Stimulated activated CD8-positive, alpha-beta memory T cell treated with anti-CD3 and anti-CD28 coated beads, Interleukin-7, amount 100 ng/mL, for 48 hours (primary cell): ENCODE results near the gene SLC9A7.
"Not testable (repeated sequence)": the region's sequence is repeated elsewhere in the genome, so short reads cannot be mapped to it uniquely, and the experiment has no call there.

Experiments used
- DNase-seq, 2 donors: peaks; one replicate each; pipeline ENCODE4 v3.0.0-alpha.2; 2020; ENCODE audit warnings: low read depth in 1 of 2; ENCODE audit errors: extremely low read depth in 1 of 2

The SLC9A7 gene

DNA sequence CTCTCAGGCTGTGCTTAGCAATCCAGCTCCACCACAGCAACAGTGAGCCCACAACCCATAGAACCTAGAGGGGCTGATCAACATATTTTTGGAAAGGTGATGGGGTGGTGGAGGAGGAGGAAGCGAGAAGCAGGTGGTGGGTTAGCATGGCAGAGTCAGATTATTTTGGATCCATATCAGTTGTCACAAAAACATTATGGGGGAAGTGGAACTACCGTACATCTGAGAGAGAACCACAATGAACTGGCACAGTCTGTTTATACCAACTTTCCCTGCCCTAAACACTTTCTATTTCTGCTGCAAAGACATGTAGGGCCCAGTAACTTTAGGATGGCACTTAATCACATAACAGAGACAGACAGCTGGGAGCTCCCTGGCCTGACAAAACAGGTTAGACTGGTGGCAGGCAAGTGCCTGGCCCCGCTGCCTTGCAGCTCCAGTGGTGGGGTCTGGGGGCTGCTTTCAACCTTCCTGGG, 4.3 kb downstream of the SLC9A7 start:
- no peak for DNase-seq

DNA sequence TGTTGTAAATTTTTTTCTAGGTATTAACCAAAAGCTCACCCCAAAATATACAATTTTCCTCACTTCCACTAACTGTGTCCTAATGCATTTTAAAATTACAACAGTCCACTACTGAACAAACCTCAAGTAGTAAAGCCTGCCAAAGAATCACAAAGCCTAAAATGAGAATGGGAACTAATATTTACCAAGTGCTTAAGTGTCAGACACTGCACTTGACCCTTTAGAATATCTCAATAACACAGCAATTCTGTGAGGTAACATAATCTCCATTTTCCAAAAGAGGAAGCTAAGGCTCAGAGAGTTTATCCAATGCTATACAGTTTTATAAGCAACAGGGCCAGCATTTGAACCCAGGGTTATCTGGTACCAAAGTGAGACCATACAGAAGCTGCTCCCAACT, 4.9 kb downstream of the SLC9A7 start:
- no peak for DNase-seq

DNA sequence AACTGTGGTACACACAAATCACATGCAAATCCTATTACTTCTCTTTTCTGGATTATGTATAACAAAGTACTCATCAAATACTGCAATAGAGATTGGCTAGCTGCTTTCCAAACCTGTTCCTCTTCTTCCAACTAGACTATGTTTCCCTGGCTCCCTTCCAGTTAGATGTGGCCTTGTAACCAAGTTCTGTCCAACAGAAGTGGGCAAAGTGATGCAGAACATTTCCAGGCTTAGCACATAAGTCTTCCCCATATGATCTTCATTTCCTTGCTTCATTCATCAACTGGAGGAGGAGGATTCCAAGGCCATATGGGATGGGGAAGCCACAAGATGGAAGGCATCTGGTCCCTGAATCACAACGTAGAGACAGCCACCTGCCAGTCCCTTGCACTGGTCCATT, 8.0 kb downstream of the SLC9A7 start:
- no peak for DNase-seq

DNA sequence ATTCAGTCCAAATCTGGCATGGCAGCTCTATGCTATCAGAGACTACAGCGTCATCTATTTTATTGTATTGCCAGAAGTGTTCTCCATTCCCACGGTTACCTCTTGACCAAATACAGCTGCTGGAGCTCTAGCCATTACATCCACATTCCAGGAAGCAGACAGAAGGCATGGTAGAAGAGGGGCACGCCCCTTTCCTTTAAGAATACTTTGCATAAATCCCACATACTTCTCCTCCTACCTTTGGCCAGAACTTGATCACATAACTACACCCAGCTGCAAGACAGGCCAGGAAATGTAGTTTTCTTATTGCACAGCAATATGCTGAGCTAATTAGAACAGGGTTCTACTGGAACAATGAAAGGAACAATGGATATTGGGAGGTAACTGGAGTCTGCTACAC, 14.9 kb downstream of the SLC9A7 start:
- no peak for DNase-seq

DNA sequence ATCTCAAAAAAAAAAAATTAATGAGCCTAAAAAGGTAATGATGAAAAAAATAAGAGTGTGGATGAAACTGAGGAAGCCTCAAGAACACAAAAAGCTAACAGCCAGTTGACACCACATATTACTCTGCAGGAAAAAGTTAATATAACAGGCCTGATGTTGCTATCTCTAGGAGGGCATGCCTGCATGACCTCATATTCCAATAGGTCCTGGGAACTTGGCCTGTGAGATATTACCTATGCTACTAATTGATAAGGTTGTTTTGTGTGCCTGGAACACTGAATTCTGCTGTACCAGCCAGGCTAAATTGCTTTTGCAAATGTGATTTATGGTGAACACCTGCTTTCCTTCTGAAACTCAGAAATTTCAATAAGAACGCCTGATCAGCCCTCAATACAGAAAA, 15.9 kb downstream of the SLC9A7 start:
- DNase-seq, result no peak

DNA sequence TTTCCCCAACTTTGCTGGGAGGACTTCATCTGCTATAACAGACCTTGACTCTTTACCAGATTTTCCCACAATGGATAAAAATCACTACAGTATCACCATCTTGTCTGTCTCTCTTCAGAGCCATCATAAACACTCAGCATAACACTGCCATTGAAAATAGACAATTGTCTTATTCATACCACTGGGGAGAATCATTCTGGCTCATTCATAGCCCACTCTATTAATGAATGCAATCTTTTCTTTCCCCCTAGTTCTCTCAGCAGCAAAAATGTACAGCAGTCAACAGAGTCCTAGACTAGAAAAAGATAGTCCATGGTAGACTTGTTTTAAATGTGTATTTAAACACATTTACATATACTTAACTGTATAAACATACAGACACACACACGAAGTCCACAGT, 19.2 kb downstream of the SLC9A7 start:
- DNase-seq, result no peak

DNA sequence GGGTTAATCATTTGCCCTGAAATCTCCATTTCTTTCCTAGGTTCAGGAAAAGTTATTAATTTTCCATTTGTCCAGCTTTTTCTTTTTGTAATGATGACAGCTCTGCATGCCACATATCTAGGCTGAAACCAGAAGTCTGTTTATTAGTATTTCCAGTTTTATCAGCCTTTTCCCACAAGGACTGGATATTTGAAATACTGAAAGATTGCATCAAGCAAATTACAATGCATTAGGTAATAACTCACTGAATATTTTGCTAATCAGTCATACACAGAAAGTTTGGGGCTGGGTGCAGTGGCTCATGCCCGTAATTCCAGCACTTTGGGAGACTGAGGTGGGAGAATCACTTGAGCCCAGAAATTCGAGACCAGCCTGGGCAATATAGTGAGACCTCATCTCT, 21.5 kb downstream of the SLC9A7 start:
- no peak for DNase-seq

DNA sequence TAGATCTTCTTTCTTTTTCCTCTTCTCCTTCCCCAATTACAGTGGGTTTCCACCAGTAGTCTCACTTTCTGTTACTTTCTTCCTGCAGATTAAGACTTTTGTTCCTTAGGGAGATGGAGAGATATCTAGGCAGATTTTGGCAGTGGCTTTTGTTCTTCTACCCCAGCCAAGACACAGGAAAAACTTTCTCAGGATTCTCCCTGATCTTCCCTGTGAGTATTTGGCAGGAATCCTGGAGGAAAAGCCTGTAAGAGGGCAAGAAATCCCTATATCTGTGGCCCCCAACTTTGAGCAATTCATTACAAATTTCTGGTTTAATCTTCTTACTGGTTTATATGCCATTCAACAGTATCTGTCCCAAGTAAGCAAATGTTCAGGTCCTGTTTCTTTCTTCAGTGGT, 21.9 kb downstream of the SLC9A7 start:
- DNase-seq, result no peak

DNA sequence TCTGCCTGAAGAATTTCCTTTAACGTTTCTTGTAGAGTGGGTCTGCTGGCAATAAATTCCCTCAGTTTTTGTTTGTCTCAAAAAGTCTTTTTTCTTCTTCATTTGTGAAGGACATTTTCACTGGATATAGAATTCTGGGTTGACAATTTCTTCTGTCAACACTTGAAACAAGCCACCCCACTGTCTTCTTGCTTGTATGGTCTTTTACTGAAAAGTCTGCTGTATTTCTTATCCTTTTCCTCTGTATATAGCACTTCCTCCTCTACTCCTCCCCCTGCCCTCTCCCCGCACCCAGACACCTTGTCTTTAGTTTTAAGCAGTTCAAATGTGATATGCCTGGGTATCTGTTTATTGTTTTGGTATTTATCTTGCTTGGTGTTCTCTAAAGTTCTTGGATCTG, 23.3 kb downstream of the SLC9A7 start:
- no peak for DNase-seq

DNA sequence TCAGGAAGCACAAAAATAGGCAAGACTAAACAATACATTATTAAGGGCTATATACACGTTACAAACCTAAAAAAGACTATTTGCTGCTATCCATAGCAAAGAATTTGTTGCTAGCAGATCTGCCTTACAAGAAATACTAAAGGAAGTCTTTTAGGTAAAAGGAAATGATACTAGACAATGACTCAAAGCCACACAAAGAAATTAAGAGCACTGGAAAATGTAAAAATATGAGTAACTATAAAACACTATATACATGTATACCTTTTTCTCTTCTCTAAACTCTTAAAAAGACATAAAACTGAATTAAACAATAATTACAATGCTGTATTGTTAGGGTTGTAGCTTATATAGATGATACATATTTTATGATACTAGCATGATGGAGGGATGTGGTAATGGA, 25.7 kb downstream of the SLC9A7 start:
- DNase-seq, result no peak

DNA sequence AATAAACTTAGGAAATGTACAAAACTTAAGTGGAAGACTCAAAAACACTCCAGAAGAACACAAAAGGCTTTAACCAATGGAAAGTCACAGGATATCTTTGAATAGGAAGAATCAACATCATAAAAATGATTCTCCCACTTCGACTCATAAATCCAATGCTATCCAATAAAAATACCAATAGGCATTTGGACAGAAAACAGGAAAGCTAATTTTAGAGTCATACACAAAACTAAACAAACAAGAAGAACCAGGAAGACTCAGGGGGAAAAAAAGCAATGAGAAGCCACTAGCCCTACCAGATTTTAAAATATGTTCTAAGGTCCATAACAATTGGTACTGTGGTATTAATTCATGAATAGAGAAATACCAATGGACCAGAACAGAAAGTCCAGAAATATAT, 28.2 kb downstream of the SLC9A7 start:
- no peak for DNase-seq

DNA sequence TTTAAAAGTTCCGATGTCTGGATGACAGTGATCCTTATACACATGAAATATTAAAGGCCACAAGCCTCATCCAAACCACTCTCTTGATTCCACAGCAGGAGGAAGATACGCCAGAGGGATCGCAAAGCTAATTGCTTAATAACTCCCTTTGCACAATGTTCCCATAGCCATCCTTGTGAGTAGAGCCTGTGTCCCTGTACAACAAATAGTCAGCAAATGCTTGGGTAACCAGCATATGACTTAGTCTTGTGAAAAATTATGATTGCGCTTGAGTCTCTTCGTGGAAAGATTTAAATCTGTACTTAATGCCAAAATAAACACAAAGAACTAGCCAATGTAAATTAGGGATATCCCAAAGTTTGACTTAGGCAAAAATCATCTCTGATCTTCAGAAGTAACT, 31.5 kb downstream of the SLC9A7 start:
- DNase-seq, result no peak

DNA sequence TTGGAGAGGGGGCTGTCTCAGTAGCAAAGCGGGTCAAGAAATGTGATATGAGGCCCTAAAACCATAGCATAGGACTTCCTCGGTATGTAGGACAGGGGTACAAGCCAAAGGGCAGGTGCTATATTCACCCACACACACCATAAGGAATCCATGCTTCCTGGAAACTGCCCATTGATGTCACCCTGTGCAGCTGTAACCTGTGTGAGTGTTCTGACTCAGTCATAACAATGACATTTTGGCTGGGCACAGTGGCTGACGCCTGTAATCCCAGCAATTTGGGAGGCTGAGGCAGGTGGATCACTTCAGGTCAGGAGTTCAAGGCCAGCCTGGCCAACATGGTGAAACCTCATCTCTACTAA, 35.4 kb downstream of the SLC9A7 start:
- not testable (repeated sequence) for DNase-seq

DNA sequence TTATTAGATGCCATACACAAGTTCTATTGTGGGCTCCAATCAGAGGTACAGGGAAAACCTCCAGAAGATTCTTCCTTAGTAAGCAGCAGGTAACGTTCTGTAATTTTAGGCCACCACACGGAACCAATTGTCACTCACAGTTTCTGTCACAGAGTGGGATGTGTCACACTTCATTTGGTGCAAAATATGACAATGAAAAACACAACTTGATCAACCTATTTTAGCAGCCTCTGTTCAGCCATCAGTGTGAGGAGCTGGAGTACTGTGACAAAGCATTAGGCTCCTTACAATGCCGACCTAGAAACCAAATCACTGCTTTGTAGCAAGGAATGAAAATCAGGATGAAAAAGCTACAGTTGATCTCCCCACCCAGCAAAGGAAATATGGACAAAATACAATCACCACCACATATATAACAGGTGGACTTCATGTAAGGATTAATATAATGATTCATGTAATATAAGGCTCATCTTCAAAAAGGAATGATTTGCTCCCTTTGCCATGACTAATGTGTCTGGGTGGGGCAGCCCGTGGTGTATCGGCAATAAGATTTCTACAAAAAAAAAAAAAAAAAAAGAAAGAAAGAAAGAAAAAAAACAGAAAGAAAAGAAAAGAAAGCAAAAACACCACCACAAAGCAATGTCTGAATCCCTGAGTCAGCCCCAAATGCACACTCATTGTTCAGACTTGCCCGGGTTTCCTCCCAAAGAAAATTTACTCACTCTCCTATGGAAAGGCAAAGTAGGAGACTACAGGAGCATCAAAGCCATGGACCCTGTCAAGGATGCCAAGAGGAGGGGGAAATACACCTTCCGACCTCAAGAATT, 36.0 kb downstream of the SLC9A7 start:
- no peak for DNase-seq

DNA sequence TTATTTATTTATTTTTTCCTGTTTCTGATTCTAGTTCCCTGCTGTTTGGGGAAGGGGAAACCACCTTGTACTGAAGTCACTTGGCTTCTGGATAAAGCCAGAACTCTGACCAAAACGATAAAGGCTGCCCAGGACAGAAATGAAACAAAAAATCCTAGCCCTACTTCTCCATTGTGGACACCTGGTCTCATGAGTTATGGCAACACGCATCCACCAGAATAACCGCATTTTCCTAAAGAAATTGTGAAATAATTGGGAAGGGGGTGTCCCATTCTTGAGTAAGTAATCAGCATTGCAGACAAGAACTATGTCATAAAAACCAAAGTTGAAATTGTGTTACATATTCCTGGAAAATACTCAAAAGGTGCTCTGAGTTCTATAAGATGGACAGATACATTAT, 42.1 kb downstream of the SLC9A7 start:
- no peak for DNase-seq

DNA sequence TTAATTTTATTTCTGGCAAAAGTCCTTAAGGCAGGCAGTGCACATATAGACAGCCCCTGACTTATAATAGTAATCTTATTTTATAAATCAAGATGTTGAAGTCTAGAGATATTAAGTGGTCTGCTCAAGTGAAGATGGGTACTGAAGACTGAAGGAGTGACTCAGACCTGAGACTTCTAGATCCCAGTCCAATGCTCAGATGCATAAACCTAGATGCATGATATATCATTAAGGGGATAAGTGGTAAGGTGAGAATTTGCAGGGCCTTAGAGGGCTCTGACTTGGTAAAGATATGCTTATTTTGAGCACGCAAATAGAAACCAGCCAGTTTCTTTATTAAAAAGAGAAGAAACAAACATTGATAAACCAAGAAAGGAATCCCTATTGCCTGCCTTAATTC, 42.9 kb downstream of the SLC9A7 start:
- no peak for DNase-seq

DNA sequence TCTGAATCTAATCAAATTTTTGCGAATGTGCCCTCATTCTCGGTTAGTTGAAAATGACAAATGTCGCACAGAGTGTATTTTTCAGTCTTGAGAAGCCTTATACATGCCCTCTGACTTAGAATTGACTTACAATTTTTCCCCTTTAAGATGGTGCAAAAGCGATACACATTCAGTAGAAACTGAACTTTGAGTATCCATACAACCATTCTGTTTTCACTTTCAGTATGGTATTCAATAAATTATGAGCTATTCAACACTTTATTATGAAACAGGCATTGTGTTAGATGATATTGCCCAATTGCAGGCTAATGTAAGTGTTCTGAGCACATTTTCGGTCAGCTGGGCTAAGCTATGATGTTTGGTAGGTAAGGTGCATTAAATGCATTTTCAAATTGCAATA, 43.4 kb downstream of the SLC9A7 start:
- DNase-seq, result no peak

DNA sequence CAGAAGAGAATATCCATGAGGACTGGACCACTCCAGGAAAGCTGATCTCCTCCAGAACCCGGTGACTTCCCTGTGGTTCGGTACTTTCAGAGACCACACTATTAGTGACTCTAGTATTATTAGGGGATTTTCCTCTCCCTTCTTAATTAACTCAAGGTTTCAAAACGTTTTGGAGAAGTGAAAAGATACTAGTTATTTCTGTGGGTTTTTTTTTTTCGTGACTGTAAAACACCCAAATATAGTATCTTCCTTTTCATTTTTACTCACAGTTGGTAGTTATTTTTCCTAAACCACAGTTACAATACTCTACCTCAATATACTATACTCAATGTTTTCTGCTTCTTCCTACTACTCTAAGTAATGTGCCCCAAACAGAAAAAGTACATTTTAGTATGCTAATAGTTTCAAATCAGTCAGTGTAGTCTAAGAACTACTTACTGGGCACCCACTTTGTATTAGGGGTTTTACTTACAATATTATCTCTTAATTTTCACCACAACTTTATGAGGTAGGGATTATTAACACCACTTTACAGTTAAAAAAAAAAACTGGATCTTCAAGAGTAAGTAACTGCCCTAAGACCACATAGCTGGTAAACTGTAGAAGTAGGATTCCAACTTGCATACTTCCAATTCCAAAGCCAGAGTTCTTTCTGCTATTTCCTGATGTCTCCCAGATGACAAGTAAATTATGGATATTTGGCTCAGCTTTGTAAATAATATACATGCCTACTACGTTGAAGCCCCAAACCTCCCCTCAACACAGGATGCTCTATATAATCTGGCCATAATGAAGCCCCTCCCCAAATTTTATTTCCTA, 45.0 kb downstream of the SLC9A7 start:
- DNase-seq, result no peak

DNA sequence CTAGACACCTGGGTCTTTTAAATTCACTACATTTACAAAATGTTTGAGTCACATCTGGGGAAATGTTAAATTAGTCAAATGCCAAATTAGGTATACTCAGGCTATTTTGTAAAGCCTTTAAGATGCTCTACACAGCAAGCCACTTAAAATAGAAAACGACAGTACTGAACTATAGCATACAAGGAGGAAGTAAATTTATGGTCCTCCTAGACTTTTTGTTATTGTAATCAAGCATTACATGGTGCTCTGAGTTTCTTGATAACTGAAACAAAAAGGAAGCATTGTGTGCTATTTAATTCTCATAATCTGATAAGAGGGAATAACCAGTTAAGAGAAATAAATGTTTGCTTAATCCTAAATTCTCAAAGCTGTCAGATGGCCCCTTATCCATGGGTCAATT, 46.2 kb downstream of the SLC9A7 start:
- no peak for DNase-seq

DNA sequence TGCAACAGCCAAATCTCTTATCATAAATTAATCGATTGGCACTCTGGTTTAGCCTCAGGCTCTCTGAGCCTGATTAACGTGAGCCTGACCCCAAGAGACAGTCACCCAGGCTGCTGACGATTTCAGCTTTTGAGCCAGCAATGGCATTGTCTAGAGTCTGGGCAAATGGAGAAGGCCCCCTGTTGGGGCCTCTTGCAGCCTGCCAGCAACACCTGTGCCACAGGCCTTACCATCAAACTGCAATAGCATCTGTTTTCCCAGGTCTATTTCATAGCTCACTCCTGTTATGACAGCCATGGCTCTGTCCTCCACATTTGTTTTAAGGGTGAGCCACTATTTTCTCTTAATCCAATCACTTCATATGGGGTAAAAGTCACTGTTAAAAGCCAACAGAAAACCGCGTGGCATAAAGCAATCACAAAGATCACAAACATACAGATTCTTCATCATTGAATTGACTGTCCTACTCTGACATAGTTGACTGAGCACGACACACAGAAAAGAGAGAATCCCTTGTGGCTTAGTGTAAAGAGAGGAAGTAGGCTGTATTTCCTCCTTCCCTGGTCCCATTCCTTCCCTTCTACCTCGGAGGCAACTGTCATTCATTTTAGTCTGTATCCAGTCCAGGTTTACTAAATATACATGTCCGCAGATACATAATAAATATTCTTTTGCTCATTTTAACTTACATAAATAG, 47.8 kb downstream of the SLC9A7 start:
- no peak for DNase-seq

DNA sequence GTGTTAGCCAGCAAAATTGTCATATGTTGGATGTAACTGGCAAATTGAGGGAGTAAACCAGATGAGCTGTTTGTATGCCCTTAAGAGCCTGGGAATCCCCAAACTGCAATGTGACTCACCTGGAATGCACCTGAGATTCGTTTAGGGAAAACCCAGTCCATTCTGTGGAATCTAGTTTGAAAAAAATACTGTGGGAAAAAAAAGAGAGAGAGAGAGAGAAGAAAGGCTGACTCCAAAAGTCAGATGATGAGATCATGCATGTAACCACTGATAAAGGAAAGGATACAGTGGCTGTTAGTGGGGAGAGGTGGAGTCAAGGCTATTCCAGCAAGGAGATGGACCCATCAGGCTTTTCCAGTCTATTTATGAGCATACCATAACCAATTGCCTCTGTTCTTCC, 48.5 kb downstream of the SLC9A7 start:
- DNase-seq, result no peak
